OCI-LY3 (cell line): ENCODE measurements around the gene RMI2.

Source experiments
- H2AFZ ChIP-seq: fragments of 200-600, 300-600 bp; shearing (Covaris generic); 2 replicates; pipeline ENCODE4 v1.6.0; 2014; ENCODE audit warnings: antibody characterized with exemption, low read depth, low read length
- H3K27ac ChIP-seq: fragments of 200-600, 300-600 bp; sonication (generic); 2 replicates; pipeline ENCODE4 v1.5.1; 2014; ENCODE audit warnings: mild to moderate bottlenecking, low read length, moderate library complexity, mixed read lengths
- H3K27me3 ChIP-seq: fragments of 200-600, 300-600 bp; sonication (generic); 2 replicates; pipeline ENCODE4 v1.6.1; 2014; ENCODE audit warnings: low read depth, low read length, mixed read lengths
- H3K36me3 ChIP-seq: fragments of 200-600, 300-600 bp; sonication (generic); replicated peaks from 2 replicates; pipeline ENCODE3; 2014; ENCODE audit warnings: low read depth, low read length, mixed read lengths
- H3K4me1 ChIP-seq: fragments of 300-600, 200-600 bp; sonication (generic); 2 replicates; pipeline ENCODE4 v1.6.1; 2014; ENCODE audit warnings: low read length, mixed read lengths
- H3K4me2 ChIP-seq: fragments of 200-600, 300-600 bp; sonication (generic); 2 replicates; pipeline ENCODE4 v1.6.1; 2014; ENCODE audit warnings: low read length, mixed read lengths
- H3K4me3 ChIP-seq: fragments of 300-600, 200-600 bp; sonication (generic); 2 replicates; pipeline ENCODE4 v1.5.1; 2014; ENCODE audit warnings: antibody characterized with exemption, mild to moderate bottlenecking, low read length, moderate library complexity
- H3K79me2 ChIP-seq: fragments of 300-600, 200-600 bp; shearing (Covaris generic); 2 replicates; pipeline ENCODE4 v1.6.1; 2014; ENCODE audit warnings: mild to moderate bottlenecking, low read length, mixed read lengths
- H3K9ac ChIP-seq: fragments of 300-600, 200-600 bp; shearing (Covaris generic); 2 replicates; pipeline ENCODE4 v1.6.0; 2014; ENCODE audit warnings: mild to moderate bottlenecking, low read length, moderate library complexity
- H3K9me3 ChIP-seq: fragments of 200-600, 300-600 bp; shearing (Covaris generic); 2 replicates; pipeline ENCODE4 v1.6.1; 2014; ENCODE audit warnings: low read length, mixed read lengths; ENCODE audit not compliant: insufficient read depth
- H4K20me1 ChIP-seq: fragments of 200-600, 300-600 bp; sonication (generic); 2 replicates; pipeline ENCODE4 v1.6.1; 2016; ENCODE audit warnings: low read length, mixed read lengths; ENCODE audit not compliant: insufficient read depth
- CTCF ChIP-seq: fragments of 200-600, 300-600 bp; sonication (generic); IDR thresholded peaks from 2 replicates; pipeline ENCODE4 v1.5.1; 2014; ENCODE audit warnings: antibody characterized with exemption, low read length, low read depth
- EZH2phosphoT487 ChIP-seq: fragments of 200-600 bp; shearing (Covaris generic); IDR thresholded peaks from 2 replicates; pipeline ENCODE4 v1.6.1; 2018; ENCODE audit warnings: antibody characterized with exemption, mixed run types, low read depth

The RMI2 gene

GRCh38 chr16:11322823-11323222, 22.4 kb upstream of the RMI2 start:
- H3K9ac ChIP-seq: no peak overlapping the region
- TF ChIP-seq EZH2phosphoT487: no peak
- no peaks in the 10 kb centered on the region for H3K9me3 ChIP-seq
- no peak overlapping the region for H3K27ac ChIP-seq
- no peak overlapping the region for H3K4me2 ChIP-seq
- peaks cover 26% of the 10 kb centered on the region for H3K4me1 ChIP-seq
- peaks cover 7% of the 10 kb centered on the region; the same call in 1 of the 2 replicates for H3K27me3 ChIP-seq
- H3K79me2 ChIP-seq: no peaks in the 10 kb centered on the region
- H4K20me1 ChIP-seq: no peaks in the 10 kb centered on the region
- no peak overlapping the region for H2AFZ ChIP-seq
- H3K4me3 ChIP-seq: no peak overlapping the region
- H3K36me3 ChIP-seq: peaks cover 3% of the 10 kb centered on the region

GRCh38 chr16:11323551-11324336, 21.5 kb upstream of the RMI2 start:
- no peak for TF ChIP-seq EZH2phosphoT487
- TF ChIP-seq CTCF: no peak
- Histone ChIP-seq H3K4me1 (peaks cover 34% of the 10 kb centered on the region), H3K4me3 (no peak overlapping the region), H3K9ac (no peak overlapping the region), H3K27ac (no peak overlapping the region), H3K4me2 (no peak overlapping the region), H3K27me3 (peaks cover 7% of the 10 kb centered on the region; the same call in 1 of the 2 replicates), H4K20me1 (no peaks in the 10 kb centered on the region), H3K36me3 (peaks cover 3% of the 10 kb centered on the region), H2AFZ (no peak overlapping the region), H3K9me3 (no peaks in the 10 kb centered on the region), H3K79me2 (no peaks in the 10 kb centered on the region)

GRCh38 chr16:11325404-11326083, 19.7 kb upstream of the RMI2 start:
- peak overlapping the region; percentile 21 for H3K4me2 ChIP-seq
- peak overlapping the region; percentile 16; the same call in 1 of the 2 replicates for H3K27ac ChIP-seq
- peaks cover 10% of the 10 kb centered on the region for H3K27me3 ChIP-seq
- TF ChIP-seq EZH2phosphoT487 (no peak), CTCF (no peak)
- no peak overlapping the region; the same call in 1 of the 2 replicates for H2AFZ ChIP-seq
- peaks cover 3% of the 10 kb centered on the region for H3K36me3 ChIP-seq
- no peak overlapping the region for H3K9ac ChIP-seq
- H3K4me3 ChIP-seq: no peak overlapping the region
- H3K9me3 ChIP-seq: no peaks in the 10 kb centered on the region
- H3K79me2 ChIP-seq: no peaks in the 10 kb centered on the region
- peaks cover 46% of the 10 kb centered on the region for H3K4me1 ChIP-seq
- no peaks in the 10 kb centered on the region for H4K20me1 ChIP-seq

GRCh38 chr16:11326084-11326736, 19.0 kb upstream of the RMI2 start:
- Histone ChIP-seq H2AFZ (no peak overlapping the region; the same call in 1 of the 2 replicates), H3K4me3 (no peak overlapping the region), H3K4me2 (peak overlapping the region; percentile 21), H3K27ac (peak overlapping the region; percentile 16; the same call in 1 of the 2 replicates), H3K27me3 (peaks cover 16% of the 10 kb centered on the region), H3K79me2 (no peaks in the 10 kb centered on the region), H3K9me3 (no peaks in the 10 kb centered on the region), H3K4me1 (peaks cover 46% of the 10 kb centered on the region), H4K20me1 (no peaks in the 10 kb centered on the region), H3K9ac (no peak overlapping the region), H3K36me3 (peaks cover 3% of the 10 kb centered on the region)
- no peak for TF ChIP-seq CTCF
